Measurements from ENCODE around the gene RNF11. TPM values are rescaled to one million over a fixed set of nuclear protein-coding genes. Genes with fewer than 3 reads are reported as not detected.

RNF11 gene
- polyA plus RNA-seq, 2 of the 4 experiments (the other 2 are of a cell fraction) = 28.5 to 56.8 TPM

- ATAC-seq (no peak), DNase-seq (ENCODE audit: low read depth in 1 of 2, low spot score in 1 of 2) (no peak), FAIRE-seq (no peak)
- CTCF ChIA-PET = interaction anchor here (0.9 to 3.1 kb wide), 12 partner anchors 11 to 442 kb away, joined by 4 to 13 read pairs (median 10); partner anchors contain the start of gene RNF11
- H3K27ac ChIP-seq = no peak overlapping the region
- H3K4me2 ChIP-seq = no peak overlapping the region
- H3K4me1 ChIP-seq = no peaks in the 10 kb centered on the region
- TF ChIP-seq POLR2A (IDR thresholded peaks at IDR 0.05; ENCODE audit: low read length) (no peak), HOXB13 (CRISPR knock-in tag; IDR thresholded peaks at IDR 0.05; ENCODE audit: low read depth) (no peak), FOXS1 (CRISPR knock-in tag; IDR thresholded peaks at IDR 0.05) (no peak), EHMT2 (IDR thresholded peaks at IDR 0.05; ENCODE audit: low read depth) (no peak), HMGXB4 (CRISPR knock-in tag; IDR thresholded peaks at IDR 0.05; ENCODE audit: borderline replicate concordance) (no peak), CTCF (IDR thresholded peaks at IDR 0.05) (no peak), NPAS2 (CRISPR knock-in tag; IDR thresholded peaks at IDR 0.05; ENCODE audit: borderline replicate concordance) (no peak)
- H3K4me3 ChIP-seq = no peak overlapping the region
- POLR2A ChIA-PET = no interaction called here
- WGBS (ENCODE audit: missing lambda C conversion rate) = 3% methylated on average over 1 of the region's 1 CpG
- H3K9me3 ChIP-seq = no peaks in the 10 kb centered on the region
These were observed 45.1 kb upstream of the RNF11 start for GRCh38 chr1:51190961-51191360.

GRCh38 chr1:51192213-51192843 lies 43.7 kb upstream of the RNF11 start:
- DNase-seq (ENCODE audit: low read depth in 1 of 2, low spot score in 1 of 2) (peak; percentile 35 to 67), ATAC-seq (peak; percentile 77 to 83; a peak in 5 of 6 replicates), FAIRE-seq (no peak)
- no peak for TF ChIP-seq POLR2AphosphoS2 (conservative IDR thresholded peaks at IDR 0.05; ENCODE audit: low read length)
- no peak for TF ChIP-seq POLR2A (IDR thresholded peaks at IDR 0.05; ENCODE audit: low read length)
- TF ChIP-seq CTCF (IDR thresholded peaks at IDR 0.05) = peak; percentile 76
- no peak for TF ChIP-seq RCOR1 (IDR thresholded peaks at IDR 0.05; ENCODE audit: low read depth, low read length)
- peak; percentile 47; the same call in 2 of the 3 replicates for TF ChIP-seq SMC3 (IDR thresholded peaks at IDR 0.05)
- TF ChIP-seq MAX (IDR thresholded peaks at IDR 0.05) = no peak
- peak; percentile 51 to 57; a peak in 3 of 5 replicates for TF ChIP-seq RAD21 (conservative IDR thresholded peaks at IDR 0.05 in 1 of 2, IDR thresholded peaks at IDR 0.05 in 1 of 2)
- no peak overlapping the region for H3K4me3 ChIP-seq
- no peak overlapping the region for H3K27ac ChIP-seq
- CTCF ChIA-PET = interaction anchor here (0.5 to 2.6 kb wide), 19 partner anchors 9 to 443 kb away, joined by 3 to 13 read pairs (median 5); partner anchors contain the start of gene RNF11
- WGBS (ENCODE audit: missing lambda C conversion rate) = 22% methylated on average over 3 of the region's 3 CpGs
- no peak overlapping the region for H3K4me2 ChIP-seq
- POLR2A ChIA-PET = interaction anchor here (0.6 kb wide), 1 partner anchor 214 kb away, joined by 3 read pairs; no protein-coding TSS in a partner anchor
- no peaks in the 10 kb centered on the region for H3K4me1 ChIP-seq
- H3K9me3 ChIP-seq = no peaks in the 10 kb centered on the region

- no peak overlapping the region for H3K4me3 ChIP-seq
- H3K9me3 ChIP-seq = no peaks in the 10 kb centered on the region
- H3K4me2 ChIP-seq = no peak overlapping the region
- ChIA-PET CTCF (interaction anchor here (1.2 to 2.6 kb wide), 3 partner anchors 9 to 419 kb away, joined by 3 to 11 read pairs (median 3); no protein-coding TSS in a partner anchor), POLR2A (no interaction called here)
- no peak overlapping the region for H3K27ac ChIP-seq
- TF ChIP-seq MYC (IDR thresholded peaks at IDR 0.05; ENCODE audit: borderline replicate concordance, low read length) = no peak
- TF ChIP-seq MAFK (IDR thresholded peaks at IDR 0.05; ENCODE audit: partially characterized antibody) = peak; percentile 93
- FAIRE-seq = no peak
- no peaks in the 10 kb centered on the region for H3K4me1 ChIP-seq
- no peak for ATAC-seq
- no peak for DNase-seq (ENCODE audit: low read depth in 1 of 2, low spot score in 1 of 2)
These were observed 42.5 kb upstream of the RNF11 start for GRCh38 chr1:51193564-51193963.
